OCI-LY1 (cell line): ENCODE data around the gene FERMT2.

Experiments
- H2AFZ ChIP-seq: fragments of 200-600 bp; sonication (generic), shearing (Covaris generic); 2 replicates; pipeline ENCODE4 v1.6.0; 2014; ENCODE audit warnings: antibody characterized with exemption, mild to moderate bottlenecking, low read length
- H3F3A ChIP-seq: fragments of 200-600 bp; sonication (generic), shearing (Covaris generic); 2 replicates; pipeline ENCODE4 v1.6.0; 2014; ENCODE audit warnings: mild to moderate bottlenecking, antibody characterized with exemption, low read length, moderate library complexity; ENCODE audit not compliant: insufficient read depth
- H3K27ac ChIP-seq: fragments of 200-600 bp; sonication (generic); 2 replicates; pipeline ENCODE4 v1.5.1; 2014; ENCODE audit warnings: low read length, mixed run types, mild to moderate bottlenecking, low read depth; ENCODE audit not compliant: poor library complexity, severe bottlenecking
- H3K27me3 ChIP-seq: fragments of 200-600 bp; sonication (generic); 2 replicates; pipeline ENCODE4 v1.6.0; 2014; ENCODE audit warnings: antibody characterized with exemption, mild to moderate bottlenecking, low read length, moderate library complexity; ENCODE audit not compliant: insufficient read depth
- H3K36me3 ChIP-seq: fragments of 200-600 bp; sonication (generic); 2 replicates; pipeline ENCODE4 v1.6.1; 2014; ENCODE audit warnings: mild to moderate bottlenecking, antibody characterized with exemption, low read length, moderate library complexity, mixed read lengths; ENCODE audit not compliant: insufficient read depth
- H3K4me1 ChIP-seq: fragments of 200-600 bp; sonication (generic); 2 replicates; pipeline ENCODE4 v1.5.1; 2014; ENCODE audit warnings: mild to moderate bottlenecking, low read length, moderate library complexity; ENCODE audit not compliant: insufficient read depth, severe bottlenecking
- H3K4me2 ChIP-seq: fragments of 200-600 bp; sonication (generic), shearing (Covaris generic); 2 replicates; pipeline ENCODE4 v1.6.1; 2014; ENCODE audit warnings: low read length
- H3K4me3 ChIP-seq: fragments of 200-600 bp; sonication (generic); 2 replicates; pipeline ENCODE4 v1.5.1; 2014; ENCODE audit warnings: low read length, low read depth, mild to moderate bottlenecking, mixed read lengths; ENCODE audit not compliant: poor library complexity, severe bottlenecking
- H3K79me2 ChIP-seq: fragments of 200-600 bp; shearing (Covaris generic); 2 replicates; pipeline ENCODE4 v1.6.1; 2016; ENCODE audit warnings: mixed run types, low read length, mixed read lengths; ENCODE audit not compliant: insufficient read depth
- H3K9ac ChIP-seq: fragments of 200-600 bp; sonication (generic), shearing (Covaris generic); 2 replicates; pipeline ENCODE4 v1.6.1; 2014; ENCODE audit warnings: mild to moderate bottlenecking, low read length, mixed read lengths
- H3K9me2 ChIP-seq: fragments of 200-600 bp; sonication (generic), shearing (Covaris generic); 2 replicates; pipeline ENCODE4 v1.6.1; 2014; ENCODE audit warnings: low read depth, mild to moderate bottlenecking, low read length, mixed read lengths
- H3K9me3 ChIP-seq: fragments of 200-600 bp; shearing (Covaris generic); 2 replicates; pipeline ENCODE4 v1.6.1; 2014; ENCODE audit warnings: low read length, mixed read lengths
- H4K20me1 ChIP-seq: fragments of 200-600 bp; sonication (generic), shearing (Covaris generic); 2 replicates; pipeline ENCODE4 v1.6.0; 2016; ENCODE audit warnings: mild to moderate bottlenecking, low read length; ENCODE audit not compliant: insufficient read depth
- EZH2 ChIP-seq: fragments of 200-600 bp; sonication (generic), shearing (Covaris generic); IDR thresholded peaks from 2 replicates; pipeline ENCODE4 v1.8.0; 2017; ENCODE audit warnings: borderline replicate concordance, mixed run types, mild to moderate bottlenecking, antibody characterized with exemption, low read length, moderate library complexity, mixed read lengths
- TF ChIP-seq, protein P1 (sequence below): fragments of 200-600 bp; sonication (generic), shearing (Covaris generic); IDR thresholded peaks from 2 replicates; pipeline ENCODE4 v1.5.1; 2017; ENCODE audit warnings: mild to moderate bottlenecking, antibody characterized with exemption, low read length, moderate library complexity, mixed read lengths

FERMT2 gene

DNA sequence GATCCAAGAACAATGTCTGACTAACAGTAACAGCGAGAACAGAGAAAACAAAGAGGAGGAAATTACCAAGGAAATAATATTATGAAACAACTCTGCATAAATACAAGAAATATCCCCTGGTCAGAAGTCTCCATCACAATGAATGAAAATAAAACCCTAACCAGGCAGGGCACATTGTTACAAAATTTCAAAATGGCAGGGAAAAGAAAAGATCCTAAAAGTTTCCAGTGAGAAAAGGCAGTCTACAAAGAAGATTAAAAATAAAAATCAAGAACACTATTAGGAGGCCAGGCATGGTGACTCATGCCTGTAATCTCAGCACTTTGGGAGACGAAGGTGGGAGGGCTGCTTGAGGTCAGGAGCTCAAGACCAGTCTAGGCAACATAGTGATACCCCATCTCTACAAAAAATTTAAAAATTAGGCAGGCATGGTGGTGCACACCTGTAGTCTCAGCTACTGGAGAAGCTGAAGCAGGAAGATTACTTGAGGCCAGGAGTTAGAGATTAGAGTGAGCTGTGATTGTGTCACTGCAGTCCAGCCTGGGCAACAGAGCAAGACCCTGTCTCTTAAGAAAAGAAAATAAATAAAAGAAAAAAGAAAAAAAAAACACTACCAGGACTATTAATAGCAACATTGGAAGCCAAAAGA lies 47.8 kb downstream of the FERMT2 start:
- Histone ChIP-seq H3F3A (no peaks in the 10 kb centered on the region), H3K79me2 (no peaks in the 10 kb centered on the region), H4K20me1 (no peaks in the 10 kb centered on the region), H3K4me3 (no peak overlapping the region), H3K36me3 (no peaks in the 10 kb centered on the region), H3K27ac (no peak overlapping the region), H3K9me2 (no peaks in the 10 kb centered on the region), H3K9me3 (no peaks in the 10 kb centered on the region), H2AFZ (no peak overlapping the region), H3K9ac (no peak overlapping the region), H3K4me2 (no peak overlapping the region), H3K4me1 (no peaks in the 10 kb centered on the region), H3K27me3 (no peaks in the 10 kb centered on the region)
- TF ChIP-seq, protein P1, sequence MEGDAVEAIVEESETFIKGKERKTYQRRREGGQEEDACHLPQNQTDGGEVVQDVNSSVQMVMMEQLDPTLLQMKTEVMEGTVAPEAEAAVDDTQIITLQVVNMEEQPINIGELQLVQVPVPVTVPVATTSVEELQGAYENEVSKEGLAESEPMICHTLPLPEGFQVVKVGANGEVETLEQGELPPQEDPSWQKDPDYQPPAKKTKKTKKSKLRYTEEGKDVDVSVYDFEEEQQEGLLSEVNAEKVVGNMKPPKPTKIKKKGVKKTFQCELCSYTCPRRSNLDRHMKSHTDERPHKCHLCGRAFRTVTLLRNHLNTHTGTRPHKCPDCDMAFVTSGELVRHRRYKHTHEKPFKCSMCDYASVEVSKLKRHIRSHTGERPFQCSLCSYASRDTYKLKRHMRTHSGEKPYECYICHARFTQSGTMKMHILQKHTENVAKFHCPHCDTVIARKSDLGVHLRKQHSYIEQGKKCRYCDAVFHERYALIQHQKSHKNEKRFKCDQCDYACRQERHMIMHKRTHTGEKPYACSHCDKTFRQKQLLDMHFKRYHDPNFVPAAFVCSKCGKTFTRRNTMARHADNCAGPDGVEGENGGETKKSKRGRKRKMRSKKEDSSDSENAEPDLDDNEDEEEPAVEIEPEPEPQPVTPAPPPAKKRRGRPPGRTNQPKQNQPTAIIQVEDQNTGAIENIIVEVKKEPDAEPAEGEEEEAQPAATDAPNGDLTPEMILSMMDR = no peak
- TF ChIP-seq EZH2 = no peak

DNA sequence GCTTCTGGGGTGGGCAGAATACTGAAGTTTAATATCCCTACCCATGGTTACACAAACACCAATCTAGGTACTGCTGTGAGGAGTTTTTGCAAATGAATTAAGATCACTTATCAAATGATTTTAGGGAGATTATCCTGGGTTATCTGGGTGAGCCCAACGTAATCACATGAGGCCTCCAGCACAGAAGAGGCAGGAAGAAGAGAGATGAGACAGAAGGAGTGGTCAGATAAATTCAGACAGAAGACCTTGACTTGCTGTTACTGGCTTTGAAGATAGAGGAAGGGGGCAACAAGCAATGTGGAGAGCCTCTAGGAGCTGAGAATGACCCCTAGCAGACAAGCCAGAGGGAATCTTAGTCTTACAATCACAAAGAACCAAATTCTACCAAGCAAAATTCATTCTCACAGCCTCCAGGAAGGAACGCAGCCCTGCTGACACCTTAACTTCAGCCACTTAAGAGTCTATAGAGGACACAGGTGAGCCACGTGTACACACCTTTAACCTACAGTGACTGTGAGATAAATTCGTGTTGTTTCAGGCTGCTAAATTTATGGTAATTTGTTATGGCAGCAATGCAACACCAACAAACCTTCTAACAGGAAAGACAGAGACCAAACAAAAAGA lies 49.4 kb downstream of the FERMT2 start:
- Histone ChIP-seq H3K36me3 (no peaks in the 10 kb centered on the region), H3K27ac (no peak overlapping the region), H3K4me1 (no peaks in the 10 kb centered on the region), H3K27me3 (no peaks in the 10 kb centered on the region), H3K4me2 (no peak overlapping the region), H3K9me2 (no peaks in the 10 kb centered on the region), H3K9ac (no peak overlapping the region), H4K20me1 (no peaks in the 10 kb centered on the region), H3K79me2 (no peaks in the 10 kb centered on the region), H3K9me3 (no peaks in the 10 kb centered on the region), H2AFZ (no peak overlapping the region), H3K4me3 (no peak overlapping the region), H3F3A (no peaks in the 10 kb centered on the region)
- TF ChIP-seq, protein P1 = no peak
- TF ChIP-seq EZH2 = no peak

DNA sequence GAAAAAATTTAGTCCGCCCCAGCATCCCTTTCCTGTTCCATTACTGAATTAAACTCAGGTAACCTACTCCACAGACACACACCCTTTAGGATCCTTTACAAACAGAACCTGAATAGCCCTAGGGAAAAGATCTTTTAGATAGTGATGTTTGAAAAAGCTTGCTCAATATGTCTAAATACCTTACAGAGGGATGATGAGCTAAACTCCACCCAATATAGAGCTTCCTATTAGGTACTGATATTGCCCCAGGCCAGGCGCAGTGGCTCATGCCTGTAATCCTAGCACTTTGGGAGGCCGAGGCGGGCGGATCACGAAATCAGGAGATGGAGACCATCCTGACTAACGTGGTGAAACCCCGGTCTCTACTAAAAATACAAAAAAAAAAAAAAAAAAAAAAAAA lies 50.1 kb downstream of the FERMT2 start:
- Histone ChIP-seq H3K9me2 (no peaks in the 10 kb centered on the region), H3K4me2 (no peak overlapping the region), H3K27ac (no peak overlapping the region), H3K4me1 (no peaks in the 10 kb centered on the region), H4K20me1 (no peaks in the 10 kb centered on the region), H2AFZ (no peak overlapping the region), H3F3A (no peaks in the 10 kb centered on the region), H3K79me2 (no peaks in the 10 kb centered on the region), H3K4me3 (no peak overlapping the region), H3K9ac (no peak overlapping the region), H3K36me3 (no peaks in the 10 kb centered on the region), H3K9me3 (no peaks in the 10 kb centered on the region), H3K27me3 (no peaks in the 10 kb centered on the region)
- TF ChIP-seq, protein P1 = no peak
- no peak for TF ChIP-seq EZH2
